Keratinocyte (primary cell): ENCODE measurements around the gene ANAPC5. TPM values are rescaled to one million over a fixed set of nuclear protein-coding genes. Genes with fewer than 3 reads are reported as not detected.

ENCODE experiments used
- DNase-seq: peaks from one replicate; pipeline ENCODE4 v3.0.0-alpha.2; 2011; ENCODE audit warnings: low read depth, missing footprints, low spot score
- FAIRE-seq: peaks from 2 replicates; lab custom pipeline; 2011; peaks lifted over from hg19 to GRCh38; lab: Jason Lieb, UNC
- H2AFZ ChIP-seq: 2 replicates; pipeline ENCODE4 v1.6.0; 2012; ENCODE audit warnings: low read length, control low read depth, inconsistent platforms; ENCODE audit not compliant: control insufficient read depth
- H3K27ac ChIP-seq: 2 replicates; pipeline ENCODE4 v1.5.1; 2011; ENCODE audit warnings: low read length; ENCODE audit not compliant: control insufficient read depth, insufficient read depth
- H3K27me3 ChIP-seq: 3 replicates; pipeline ENCODE4 v1.6.0; 2011; ENCODE audit warnings: low read length; ENCODE audit not compliant: control insufficient read depth, insufficient read depth; ENCODE audit errors: extremely low read depth
- H3K36me3 ChIP-seq, 2 experiments: 2 replicates in 1 of 2; 3 replicates in 1 of 2; pipeline ENCODE4 v1.5.1; 2011; ENCODE audit warnings: low read length in 2 of 2, mild to moderate bottlenecking in 1 of 2; ENCODE audit not compliant: control insufficient read depth in 2 of 2, insufficient read depth in 2 of 2; ENCODE audit errors: extremely low read depth in 1 of 2
- H3K4me1 ChIP-seq: 3 replicates; pipeline ENCODE4 v1.5.1; 2011; ENCODE audit warnings: low read length; ENCODE audit not compliant: control insufficient read depth, insufficient read depth; ENCODE audit errors: extremely low read depth
- H3K4me2 ChIP-seq: 3 replicates; pipeline ENCODE4 v1.6.0; 2011; ENCODE audit warnings: low read depth, low read length; ENCODE audit not compliant: control insufficient read depth, insufficient read depth; ENCODE audit errors: extremely low read depth
- H3K4me3 ChIP-seq, 3 experiments: fragments of 200-600 bp in 1 of 3; sonication (generic) in 1 of 3; 2 replicates in 2 of 3; 3 replicates in 1 of 3; pipeline ENCODE4 v1.5.1; 2011 to 2016; ENCODE audit warnings: low read length in 3 of 3, mild to moderate bottlenecking in 3 of 3, control low read depth in 2 of 3, inconsistent platforms in 1 of 3, low read depth in 1 of 3, mixed read lengths in 1 of 3, mixed run types in 1 of 3, moderate library complexity in 1 of 3; ENCODE audit not compliant: control insufficient read depth in 2 of 3, insufficient read depth in 2 of 3; ENCODE audit errors: extremely low read depth in 1 of 3
- H3K79me2 ChIP-seq: 2 replicates; pipeline ENCODE4 v1.6.0; 2012; ENCODE audit warnings: low read length; ENCODE audit not compliant: control insufficient read depth, insufficient read depth
- H3K9ac ChIP-seq: 3 replicates; pipeline ENCODE4 v1.6.0; 2011; ENCODE audit warnings: low read length; ENCODE audit not compliant: control insufficient read depth, insufficient read depth; ENCODE audit errors: extremely low read depth
- H3K9me1 ChIP-seq: 3 replicates; pipeline ENCODE4 v1.6.0; 2011; ENCODE audit warnings: low read length; ENCODE audit not compliant: control insufficient read depth, insufficient read depth; ENCODE audit errors: extremely low read depth
- H3K9me3 ChIP-seq: 2 replicates; pipeline ENCODE4 v1.5.1; 2012; ENCODE audit warnings: low read depth, low read length; ENCODE audit not compliant: control insufficient read depth
- H4K20me1 ChIP-seq: 3 replicates; pipeline ENCODE4 v1.6.0; 2011; ENCODE audit warnings: low read length; ENCODE audit not compliant: control insufficient read depth, insufficient read depth; ENCODE audit errors: extremely low read depth
- EZH2 ChIP-seq: IDR thresholded peaks from one replicate; pipeline ENCODE4 v1.6.1; 2012; ENCODE audit warnings: inconsistent platforms, mild to moderate bottlenecking, low read length, moderate library complexity
- dilution Hi-C: fragments of 300-500 bp; cut with MboI; formaldehyde crosslinking; loops from one replicate; pipeline ENCODE4 v1.7.0; 2020; ENCODE audit warnings: low sequenced_read_pairs; ENCODE audit not compliant: extremely low pct_ligation_motif_present
- polyA plus RNA-seq, 5 experiments: library from polyadenylated mRNA; depleted of rRNA in 3 of 5; stranded (reverse) in 3 of 5; stranded (forward) in 1 of 5; unstranded in 1 of 5; fragments of >200 nt; gene quantifications; 1 replicate in 1 of 5; 2 replicates in 3 of 5; 3 replicates in 1 of 5; pipeline versions ENCODE4 v1.2.1 to v1.2.3, GENCODE V29; 2011 to 2012; ENCODE audit warnings: missing spikeins in 2 of 5, low read depth in 1 of 5, low replicate concordance in 1 of 5
- TF ChIP-seq, protein P1 (sequence below), 3 experiments: IDR thresholded peaks in 1 of 3; conservative IDR thresholded peaks in 1 of 3; optimal IDR thresholded peaks in 1 of 3; 2 replicates in 2 of 3; 3 replicates in 1 of 3; pipeline versions ENCODE3 to v1.5.1; 2011; ENCODE audit warnings: low read length in 3 of 3, mild to moderate bottlenecking in 3 of 3, moderate library complexity in 2 of 3, control low read depth in 1 of 3, inconsistent platforms in 1 of 3; ENCODE audit not compliant: insufficient read depth in 2 of 3; ENCODE audit errors: extremely low read depth in 1 of 3

ANAPC5 gene
- polyA plus RNA-seq, 1 donor (not counting 4 experiments of a cell fraction or from before 2014, with no cell fraction given): 115 TPM

DNA sequence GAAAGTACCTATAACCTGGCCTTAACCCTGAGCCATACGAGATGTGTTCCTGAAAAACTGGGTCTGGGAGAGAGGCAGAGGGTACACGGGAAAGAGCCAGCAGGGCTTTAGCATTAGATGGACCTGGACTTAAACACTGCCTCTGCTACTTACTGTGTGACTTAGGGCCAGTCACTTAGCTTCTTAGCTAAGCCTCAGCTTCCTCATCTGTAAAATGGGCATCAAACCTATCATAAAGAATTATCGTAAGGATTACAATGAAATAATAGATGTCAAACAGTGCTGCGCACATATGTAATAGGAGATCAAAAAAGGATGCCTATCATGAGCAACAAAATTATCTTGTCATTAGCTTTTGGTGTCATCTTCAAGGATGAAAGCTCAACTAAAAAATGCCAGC is 23.6 kb downstream of the ANAPC5 start:
- H3K4me1 ChIP-seq: no peaks in the 10 kb centered on the region
- no peaks in the 10 kb centered on the region for H3K27me3 ChIP-seq
- no peaks in the 10 kb centered on the region for H3K9me1 ChIP-seq
- H3K9me3 ChIP-seq: no peaks in the 10 kb centered on the region
- H3K4me3 ChIP-seq: no peak overlapping the region
- FAIRE-seq: no peak
- no peak overlapping the region for H3K9ac ChIP-seq
- no peak for TF ChIP-seq EZH2
- TF ChIP-seq, protein P1, sequence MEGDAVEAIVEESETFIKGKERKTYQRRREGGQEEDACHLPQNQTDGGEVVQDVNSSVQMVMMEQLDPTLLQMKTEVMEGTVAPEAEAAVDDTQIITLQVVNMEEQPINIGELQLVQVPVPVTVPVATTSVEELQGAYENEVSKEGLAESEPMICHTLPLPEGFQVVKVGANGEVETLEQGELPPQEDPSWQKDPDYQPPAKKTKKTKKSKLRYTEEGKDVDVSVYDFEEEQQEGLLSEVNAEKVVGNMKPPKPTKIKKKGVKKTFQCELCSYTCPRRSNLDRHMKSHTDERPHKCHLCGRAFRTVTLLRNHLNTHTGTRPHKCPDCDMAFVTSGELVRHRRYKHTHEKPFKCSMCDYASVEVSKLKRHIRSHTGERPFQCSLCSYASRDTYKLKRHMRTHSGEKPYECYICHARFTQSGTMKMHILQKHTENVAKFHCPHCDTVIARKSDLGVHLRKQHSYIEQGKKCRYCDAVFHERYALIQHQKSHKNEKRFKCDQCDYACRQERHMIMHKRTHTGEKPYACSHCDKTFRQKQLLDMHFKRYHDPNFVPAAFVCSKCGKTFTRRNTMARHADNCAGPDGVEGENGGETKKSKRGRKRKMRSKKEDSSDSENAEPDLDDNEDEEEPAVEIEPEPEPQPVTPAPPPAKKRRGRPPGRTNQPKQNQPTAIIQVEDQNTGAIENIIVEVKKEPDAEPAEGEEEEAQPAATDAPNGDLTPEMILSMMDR (optimal IDR thresholded peaks at IDR 0.05 in 1 of 3, IDR thresholded peaks at IDR 0.05 in 1 of 3, conservative IDR thresholded peaks at IDR 0.05 in 1 of 3; ENCODE audit: extremely low read depth in 1 of 3, insufficient read depth in 2 of 3, low read length in 3 of 3): no peak
- no peak overlapping the region for H3K27ac ChIP-seq
- no peaks in the 10 kb centered on the region for H4K20me1 ChIP-seq
- no peak overlapping the region for H2AFZ ChIP-seq
- no peaks in the 10 kb centered on the region for H3K79me2 ChIP-seq
- H3K4me2 ChIP-seq: no peak overlapping the region
- H3K36me3 ChIP-seq: peaks cover 28 to 29% of the 10 kb centered on the region in 2 experiments
- dilution Hi-C loops: no loop called here
- no peak for DNase-seq

DNA sequence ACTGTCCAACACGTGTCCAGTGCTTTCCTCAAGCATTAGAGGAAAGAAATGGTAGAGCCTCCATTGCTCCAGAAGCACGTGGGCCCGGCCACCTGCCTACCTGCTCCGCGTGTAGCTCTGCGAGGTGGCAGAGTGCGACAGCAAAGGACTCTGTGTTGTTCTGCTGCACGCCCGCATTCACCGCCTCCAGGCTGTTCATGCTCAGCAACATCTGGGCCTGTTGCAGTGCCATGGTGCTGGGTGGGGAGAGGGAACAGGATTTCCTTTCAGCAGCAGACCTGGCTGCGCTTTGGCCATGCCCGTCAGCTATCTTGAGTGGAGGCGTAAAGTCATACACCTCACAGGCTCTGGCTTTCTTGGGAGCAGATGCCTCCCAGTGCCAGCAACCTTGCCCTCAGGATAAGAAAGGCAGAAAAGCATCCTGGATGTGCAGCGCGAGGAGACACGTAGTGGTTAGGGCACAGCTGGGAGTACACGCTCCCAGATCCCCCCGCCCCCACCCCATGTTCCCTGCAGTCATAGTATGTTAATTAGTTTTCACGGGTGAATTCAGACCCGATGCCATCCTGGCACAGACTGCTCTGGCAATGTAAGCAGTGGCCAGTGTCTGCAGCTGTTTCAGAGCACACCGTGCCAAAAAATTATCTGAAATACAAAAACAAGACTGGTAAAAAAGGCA is 25.1 kb downstream of the ANAPC5 start:
- dilution Hi-C loops: no loop called here

More for the DNA sequence above, 25.1 kb downstream of the ANAPC5 start:
- no peak overlapping the region for H2AFZ ChIP-seq
- no peaks in the 10 kb centered on the region for H3K9me1 ChIP-seq
- H3K4me2 ChIP-seq: no peak overlapping the region
- no peaks in the 10 kb centered on the region for H3K9me3 ChIP-seq
- H3K4me1 ChIP-seq: no peaks in the 10 kb centered on the region
- H4K20me1 ChIP-seq: no peaks in the 10 kb centered on the region
- H3K9ac ChIP-seq: no peak overlapping the region
- H3K79me2 ChIP-seq: no peaks in the 10 kb centered on the region
- peaks cover 24 to 31% of the 10 kb centered on the region in 2 experiments for H3K36me3 ChIP-seq
- FAIRE-seq (no peak), DNase-seq (no peak)
- TF ChIP-seq, protein P1 (optimal IDR thresholded peaks at IDR 0.05 in 1 of 3, IDR thresholded peaks at IDR 0.05 in 1 of 3, conservative IDR thresholded peaks at IDR 0.05 in 1 of 3; ENCODE audit: extremely low read depth in 1 of 3, insufficient read depth in 2 of 3, low read length in 3 of 3): no peak
- TF ChIP-seq EZH2: no peak
- no peak overlapping the region for H3K27ac ChIP-seq
- no peaks in the 10 kb centered on the region for H3K27me3 ChIP-seq
- H3K4me3 ChIP-seq: no peak overlapping the region
